Spleen (tissue), 11 donors: ENCODE measurements around the gene DDO. TPM values are rescaled to one million over a fixed set of nuclear protein-coding genes. Genes with fewer than 3 reads are reported as not detected.

Experiments used
- DNase-seq: peaks from one replicate; pipeline ENCODE4 v3.0.0-alpha.2; 2020
- H3K27ac ChIP-seq, 8 donors: fragments of 200-600 bp; sonication (generic) in 7 of 8; 1 replicate in 4 of 8; 2 replicates in 4 of 8; pipeline versions ENCODE4 v1.5.0 to v1.8.0; 2016 to 2021; ENCODE audit warnings: inconsistent platforms in 4 of 8, mild to moderate bottlenecking in 4 of 8, moderate library complexity in 1 of 8
- H3K27me3 ChIP-seq, 7 donors: fragments of 200-600 bp; sonication (generic) in 6 of 7; replicated peaks in 1 of 7; 1 replicate in 4 of 7; 2 replicates in 3 of 7; pipeline versions ENCODE4 v1.5.0 to v1.8.0; 2016 to 2021; ENCODE audit warnings: inconsistent platforms in 3 of 7, mild to moderate bottlenecking in 1 of 7
- H3K36me3 ChIP-seq, 6 donors: fragments of 200-600 bp; sonication (generic) in 5 of 6; 1 replicate in 4 of 6; 2 replicates in 2 of 6; pipeline versions ENCODE4 v1.5.0 to v1.8.0; 2016 to 2021; ENCODE audit warnings: inconsistent platforms in 2 of 6
- H3K4me1 ChIP-seq, 6 donors: fragments of 200-600 bp; sonication (generic) in 5 of 6; 1 replicate in 3 of 6; 2 replicates in 3 of 6; pipeline versions ENCODE4 v1.5.0 to v1.8.0; 2016 to 2021; ENCODE audit warnings: inconsistent platforms in 3 of 6
- H3K4me3 ChIP-seq, 8 donors: fragments of 200-600 bp; sonication (generic) in 7 of 8; 1 replicate in 4 of 8; 2 replicates in 4 of 8; pipeline versions ENCODE4 v1.5.0 to v1.8.0; 2016 to 2021; ENCODE audit warnings: inconsistent platforms in 4 of 8, mild to moderate bottlenecking in 4 of 8, moderate library complexity in 2 of 8
- H3K9me3 ChIP-seq, 8 donors: fragments of 200-600 bp; sonication (generic) in 7 of 8; 1 replicate in 4 of 8; 2 replicates in 4 of 8; pipeline versions ENCODE4 v1.5.0 to v1.8.0; 2016 to 2021; ENCODE audit warnings: inconsistent platforms in 4 of 8
- POLR2A ChIP-seq, 3 donors: fragments of 450-650 bp; IDR thresholded peaks; one replicate each; pipeline ENCODE4 v1.5.1; 2017; ENCODE audit warnings: antibody characterized with exemption in 3 of 3, mild to moderate bottlenecking in 1 of 3
- POLR2AphosphoS5 ChIP-seq, 3 donors: sonication (generic); formaldehyde crosslinking; IDR thresholded peaks; one replicate each; pipeline ENCODE4 v1.5.1; 2017; ENCODE audit warnings: antibody characterized with exemption in 3 of 3
- WGBS, 5 donors: extraction: QIAGEN DNeasy Blood & Tissue Kit in 3 of 5; methylation state at CpG; one replicate each; pipeline versions ENCODE4 v1.1.5 to v1.1.7; 2013 to 2018; 5-methylcytosine and 5-hydroxymethylcytosine counted together
- intact Hi-C: fragments of 100-400 bp; cut with DNase I; formaldehyde crosslinking; loops from one replicate; pipeline ENCODE4 v1.15.0; 2023; ENCODE audit warnings: low total_unique reads
- polyA plus RNA-seq, 3 donors: library from polyadenylated mRNA; stranded (reverse); fragments of 200-250 nt; gene quantifications; one replicate each; pipeline ENCODE4 v1.2.1, GENCODE V29; 2013
- total RNA-seq, 7 donors: library from RNA; depleted of rRNA in 3 of 7; stranded (reverse); fragments of >200 nt in 3 of 7; fragmentation: NEBNext Ultra II Directional in 4 of 7; extraction: Animal tissue kit (Norgen Biotek cat#: 25700) in 4 of 7; gene quantifications; one replicate each; pipeline versions ENCODE4 v1.1.0 to v1.2.1, GENCODE V29; 2016 to 2021
- TF ChIP-seq, protein P1 (sequence below), 11 experiments: fragments of 200-600 bp in 7 of 11; fragments of 450-650 bp in 4 of 11; sonication (generic) in 4 of 11; IDR thresholded peaks in 8 of 11; conservative IDR thresholded peaks in 3 of 11; 1 replicate in 7 of 11; 2 replicates in 4 of 11; pipeline versions ENCODE4 v1.4.0 to v1.8.0; 2016 to 2021; ENCODE audit warnings: antibody characterized with exemption in 11 of 11, inconsistent platforms in 4 of 11, mild to moderate bottlenecking in 1 of 11
- donor health status: healthy with polysubstance abuse.
- donor health status: DM: no; HTN: no; CAD: no; lungs with moderate emphysema.
- donor health status: DM: no; HTN: no; CAD: no.
- donor health status: Bipolar disorder and iron deficiency.
- donor health status: healthy.
- donor health status: DM: no; HTN: no; CAD: no.
- donor health status: DM: yes; HTN: yes; CAD: no.

DDO gene
- total and polyA plus RNA-seq, 10 donors: 0.68 to 4.1 (median 1.7) TPM

DNA sequence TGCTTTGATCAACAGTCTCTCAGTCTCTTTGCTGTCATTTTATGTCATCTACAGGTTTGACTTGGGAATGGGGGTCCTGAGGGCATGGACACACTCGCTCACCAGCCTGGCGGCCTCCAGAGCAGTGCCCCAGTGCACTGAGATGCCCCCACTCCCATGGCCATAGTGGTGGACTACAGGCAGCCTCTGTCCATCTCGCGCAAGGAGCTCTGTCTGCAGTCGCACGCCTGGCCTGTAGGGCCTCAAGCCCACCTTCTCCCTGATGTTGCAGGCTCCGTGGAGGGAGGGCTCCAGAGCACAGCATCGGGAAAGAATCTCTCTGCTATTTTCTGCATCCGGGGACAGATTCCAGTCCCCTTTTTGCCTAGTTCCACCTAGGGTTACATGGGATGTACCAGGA is 22.6 kb downstream of the DDO start:
- no peak overlapping the region for H3K4me3 ChIP-seq
- 86 to 94% (median 88%) methylated on average over 9 of the region's 9 CpGs for WGBS, 5 donors
- no peaks in the 10 kb centered on the region for H3K36me3 ChIP-seq
- H3K27ac ChIP-seq: no peak overlapping the region
- H3K27me3 ChIP-seq: no peaks in the 10 kb centered on the region
- DNase-seq: no peak
- intact Hi-C loops: no loop called here
- peaks cover 0 to 13% (median 0%) of the 10 kb centered on the region in 6 donors for H3K4me1 ChIP-seq
- no peaks in the 10 kb centered on the region for H3K9me3 ChIP-seq
- TF ChIP-seq POLR2A (IDR thresholded peaks at IDR 0.05) (no peak), POLR2AphosphoS5 (IDR thresholded peaks at IDR 0.05) (no peak)
- TF ChIP-seq, protein P1, sequence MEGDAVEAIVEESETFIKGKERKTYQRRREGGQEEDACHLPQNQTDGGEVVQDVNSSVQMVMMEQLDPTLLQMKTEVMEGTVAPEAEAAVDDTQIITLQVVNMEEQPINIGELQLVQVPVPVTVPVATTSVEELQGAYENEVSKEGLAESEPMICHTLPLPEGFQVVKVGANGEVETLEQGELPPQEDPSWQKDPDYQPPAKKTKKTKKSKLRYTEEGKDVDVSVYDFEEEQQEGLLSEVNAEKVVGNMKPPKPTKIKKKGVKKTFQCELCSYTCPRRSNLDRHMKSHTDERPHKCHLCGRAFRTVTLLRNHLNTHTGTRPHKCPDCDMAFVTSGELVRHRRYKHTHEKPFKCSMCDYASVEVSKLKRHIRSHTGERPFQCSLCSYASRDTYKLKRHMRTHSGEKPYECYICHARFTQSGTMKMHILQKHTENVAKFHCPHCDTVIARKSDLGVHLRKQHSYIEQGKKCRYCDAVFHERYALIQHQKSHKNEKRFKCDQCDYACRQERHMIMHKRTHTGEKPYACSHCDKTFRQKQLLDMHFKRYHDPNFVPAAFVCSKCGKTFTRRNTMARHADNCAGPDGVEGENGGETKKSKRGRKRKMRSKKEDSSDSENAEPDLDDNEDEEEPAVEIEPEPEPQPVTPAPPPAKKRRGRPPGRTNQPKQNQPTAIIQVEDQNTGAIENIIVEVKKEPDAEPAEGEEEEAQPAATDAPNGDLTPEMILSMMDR (IDR thresholded peaks at IDR 0.05 in 8 of 11, conservative IDR thresholded peaks at IDR 0.05 in 3 of 11): no peak

DNA sequence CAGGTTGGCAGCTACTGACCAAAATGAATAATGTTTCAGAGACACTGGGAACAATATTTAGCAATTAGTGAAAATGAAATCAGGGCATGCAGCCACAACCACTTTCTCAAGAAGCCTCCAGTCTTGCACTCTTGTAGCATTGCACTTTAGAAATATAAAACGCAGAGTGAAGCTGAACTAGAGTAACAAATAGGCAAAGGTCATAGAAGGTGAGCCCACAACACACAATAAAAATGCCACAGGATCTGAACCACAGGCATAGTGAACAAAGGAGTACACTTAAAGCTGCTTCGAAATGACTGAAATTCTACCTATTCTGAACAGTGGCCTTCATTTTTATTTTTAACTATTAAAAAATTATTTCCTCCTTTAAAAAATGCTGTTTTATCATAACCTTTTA is 25.0 kb downstream of the DDO start:
- TF ChIP-seq, protein P1 (IDR thresholded peaks at IDR 0.05 in 8 of 11, conservative IDR thresholded peaks at IDR 0.05 in 3 of 11): no peak
- no peak for TF ChIP-seq POLR2A (IDR thresholded peaks at IDR 0.05)
- no peak for TF ChIP-seq POLR2AphosphoS5 (IDR thresholded peaks at IDR 0.05)
- intact Hi-C loops: no loop called here
- no peak overlapping the region for H3K4me3 ChIP-seq
- H3K27me3 ChIP-seq: no peaks in the 10 kb centered on the region
- no peaks in the 10 kb centered on the region for H3K9me3 ChIP-seq
- DNase-seq: no peak
- H3K36me3 ChIP-seq: no peaks in the 10 kb centered on the region
- WGBS, 5 donors: 16 to 33% (median 21%) methylated on average over 2 of the region's 2 CpGs
- no peak overlapping the region for H3K27ac ChIP-seq
- peaks cover 0 to 13% (median 0%) of the 10 kb centered on the region in 6 donors for H3K4me1 ChIP-seq

DNA sequence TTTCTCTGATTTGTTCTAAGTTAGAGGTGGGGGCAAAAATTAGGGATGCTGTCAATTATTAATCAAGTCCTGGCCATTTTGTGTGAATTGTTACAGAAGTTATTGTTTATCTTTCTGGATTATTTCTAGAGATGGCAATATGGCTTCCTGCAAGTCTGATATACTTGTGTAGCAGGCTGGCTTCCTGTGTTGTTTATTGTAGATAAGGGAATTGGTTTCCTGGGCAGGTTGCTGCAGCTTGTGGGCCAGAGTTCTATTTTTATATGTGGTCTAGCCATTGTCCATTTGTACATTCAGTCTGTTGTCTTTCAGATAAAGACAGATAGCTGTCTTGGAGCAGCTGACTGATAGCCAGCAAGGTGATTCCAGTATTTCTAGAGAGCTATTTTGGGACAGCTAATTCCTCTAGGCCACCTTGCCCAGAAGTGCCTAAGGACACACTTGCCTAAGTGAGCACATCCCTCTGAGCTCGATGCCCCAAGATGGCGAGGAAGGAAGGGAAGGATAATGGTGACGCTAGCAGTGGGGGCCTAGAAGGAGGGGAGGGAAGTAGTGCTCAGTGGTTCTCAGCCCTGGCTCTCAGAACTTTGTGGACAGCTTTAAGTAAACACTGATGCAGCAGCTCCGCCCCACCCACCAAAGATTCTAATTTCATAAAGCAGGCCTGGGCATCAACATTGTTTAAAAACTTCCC is 25.5 kb downstream of the DDO start:
- TF ChIP-seq, protein P1 (IDR thresholded peaks at IDR 0.05 in 8 of 11, conservative IDR thresholded peaks at IDR 0.05 in 3 of 11): no peak
- TF ChIP-seq POLR2A (IDR thresholded peaks at IDR 0.05) (no peak), POLR2AphosphoS5 (IDR thresholded peaks at IDR 0.05) (no peak)
- Histone ChIP-seq H3K4me1 (peaks cover 0 to 13% (median 0%) of the 10 kb centered on the region in 6 donors), H3K27me3 (no peaks in the 10 kb centered on the region), H3K4me3 (no peak overlapping the region), H3K36me3 (no peaks in the 10 kb centered on the region), H3K27ac (no peak overlapping the region), H3K9me3 (no peaks in the 10 kb centered on the region)
- 43 to 64% (median 50%) methylated on average over 4 of the region's 4 CpGs for WGBS, 5 donors
- no peak for DNase-seq
- intact Hi-C loops: loop anchor here (2.0 kb wide), 1 partner anchor 349 kb away; no protein-coding TSS in a partner anchor

DNA sequence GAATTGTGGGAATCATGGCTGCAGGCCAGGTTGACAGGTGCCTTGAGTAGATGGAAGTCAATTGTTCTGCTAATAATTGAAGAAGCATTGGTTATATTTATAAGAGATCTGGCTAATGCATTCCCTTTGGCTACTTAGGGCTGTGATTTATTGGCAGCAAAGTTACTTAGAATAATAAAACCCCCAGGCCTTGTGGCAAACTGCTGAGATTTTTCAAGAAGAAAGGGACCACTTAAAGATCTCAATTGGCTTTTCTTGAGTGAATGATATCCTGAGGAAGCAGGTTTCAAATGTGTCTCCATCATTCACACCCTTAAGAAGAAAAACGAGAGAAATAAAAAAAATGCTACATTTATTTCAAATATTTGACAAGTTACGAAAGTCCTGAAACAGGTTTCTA is 27.4 kb downstream of the DDO start:
- intact Hi-C loops: loop anchor here (2.0 kb wide), 1 partner anchor 347 kb away; no protein-coding TSS in a partner anchor
- H3K4me1 ChIP-seq: peaks cover 0 to 13% (median 0%) of the 10 kb centered on the region in 6 donors
- no peaks in the 10 kb centered on the region for H3K9me3 ChIP-seq
- H3K4me3 ChIP-seq: no peak overlapping the region
- WGBS, 5 donors: 76 to 96% (median 87%) methylated on average over 2 of the region's 2 CpGs
- no peak overlapping the region for H3K27ac ChIP-seq
- H3K36me3 ChIP-seq: no peaks in the 10 kb centered on the region
- no peaks in the 10 kb centered on the region for H3K27me3 ChIP-seq
- no peak for DNase-seq
- TF ChIP-seq, protein P1 (IDR thresholded peaks at IDR 0.05 in 8 of 11, conservative IDR thresholded peaks at IDR 0.05 in 3 of 11): no peak
- TF ChIP-seq POLR2AphosphoS5 (IDR thresholded peaks at IDR 0.05): no peak
- TF ChIP-seq POLR2A (IDR thresholded peaks at IDR 0.05): no peak
